Posterior vena cava (tissue), 2 donors: ENCODE data around the gene GZMA. TPM values are rescaled to one million over a fixed set of nuclear protein-coding genes. Genes with fewer than 3 reads are reported as not detected.
"Not testable (repeated sequence)": the region's sequence is repeated elsewhere in the genome, so short reads cannot be mapped to it uniquely, and the experiment has no call there.

Source experiments
- DNase-seq: peaks from one replicate; pipeline ENCODE4 v3.0.0-alpha.2; 2020; ENCODE audit warnings: low spot score
- intact Hi-C, 2 donors: fragments of 100-400 bp; cut with DNase I; formaldehyde crosslinking; loops; one replicate each; pipeline versions ENCODE4 v1.14.1 to v1.14.2; 2022 to 2023
- total RNA-seq, 2 donors: library from RNA; stranded (reverse); fragmentation: NEBNext Ultra II Directional; extraction: Animal tissue kit (Norgen Biotek cat#: 25700); gene quantifications; one replicate each; pipeline ENCODE4 v1.2.1, GENCODE V29; 2021
- donor health status: DM: yes; HTN: yes; CAD: no.
- donor health status: DM: yes; HTN: yes; CAD: no.

Gene GZMA
- total RNA-seq, 2 donors from 2014 or later, result 1.6 to 1.7 TPM

- intact Hi-C loops, result loop anchor here in 1 of 2 donors (5.0 kb wide), 1 partner anchor 1388 kb away; no protein-coding TSS in a partner anchor
- no peak for DNase-seq
Measured at GRCh38 chr5:55104946-55105701, 2.7 kb downstream of the GZMA start.

DNA sequence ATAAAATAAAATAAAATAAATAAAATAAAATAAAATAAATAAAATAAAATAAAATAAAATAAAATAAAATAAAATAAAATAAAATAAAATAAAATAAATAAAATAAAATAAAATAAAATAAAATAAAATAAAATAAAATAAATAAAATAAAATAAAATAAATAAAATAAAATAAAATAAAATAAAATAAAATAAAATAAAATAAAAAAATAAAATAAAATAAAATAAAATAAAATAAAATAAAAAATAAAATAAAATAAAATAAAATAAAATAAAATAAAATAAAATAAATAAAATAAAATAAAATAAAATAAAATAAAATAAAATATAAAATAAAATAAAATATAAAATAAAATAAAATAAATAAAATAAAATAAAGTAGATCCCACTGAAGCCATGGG is 3.5 kb downstream of the GZMA start:
- intact Hi-C loops, result loop anchor here in 1 of 2 donors (5.0 kb wide), 1 partner anchor 1389 kb away; no protein-coding TSS in a partner anchor
- not testable (repeated sequence) for DNase-seq

DNA sequence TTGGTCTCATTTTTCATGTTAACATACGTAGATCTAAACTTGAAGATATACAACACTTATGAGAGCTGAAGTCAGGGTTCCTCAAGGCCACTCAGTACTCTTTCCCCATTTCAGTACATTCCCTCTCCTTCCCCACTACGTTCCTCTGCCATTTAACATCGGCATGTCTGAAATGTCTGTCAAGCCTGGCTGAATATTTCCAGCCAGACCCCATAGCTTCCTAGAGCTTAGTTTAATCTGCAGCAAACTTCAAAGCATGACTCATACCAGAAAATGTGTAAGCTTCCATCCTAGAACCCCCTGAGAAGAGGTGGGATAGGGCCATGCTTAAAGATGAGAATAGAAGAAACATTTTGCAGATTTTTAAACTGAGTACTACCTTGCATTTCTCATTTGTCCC is 6.2 kb downstream of the GZMA start:
- no peak for DNase-seq
- intact Hi-C loops, result loop anchor here in 1 of 2 donors (5.0 kb wide), 1 partner anchor 1391 kb away; no protein-coding TSS in a partner anchor

GRCh38 chr5:55110217-55110616 is 7.8 kb downstream of the GZMA start:
- DNase-seq, result no peak
- intact Hi-C loops, result no loop called here

GRCh38 chr5:55113327-55113726 is 10.9 kb downstream of the GZMA start:
- no peak for DNase-seq
- intact Hi-C loops, result no loop called here

- intact Hi-C loops, result no loop called here
- DNase-seq, result no peak
Measured at GRCh38 chr5:55114061-55114460, 11.6 kb downstream of the GZMA start.

- intact Hi-C loops, result no loop called here
- DNase-seq, result no peak
Measured at GRCh38 chr5:55123365-55123764, 20.9 kb downstream of the GZMA start.

- intact Hi-C loops, result no loop called here
- no peak for DNase-seq
Measured at GRCh38 chr5:55134053-55134722, 31.7 kb downstream of the GZMA start.

GRCh38 chr5:55136521-55136920 is 34.1 kb downstream of the GZMA start:
- DNase-seq, result no peak
- intact Hi-C loops, result no loop called here

DNA sequence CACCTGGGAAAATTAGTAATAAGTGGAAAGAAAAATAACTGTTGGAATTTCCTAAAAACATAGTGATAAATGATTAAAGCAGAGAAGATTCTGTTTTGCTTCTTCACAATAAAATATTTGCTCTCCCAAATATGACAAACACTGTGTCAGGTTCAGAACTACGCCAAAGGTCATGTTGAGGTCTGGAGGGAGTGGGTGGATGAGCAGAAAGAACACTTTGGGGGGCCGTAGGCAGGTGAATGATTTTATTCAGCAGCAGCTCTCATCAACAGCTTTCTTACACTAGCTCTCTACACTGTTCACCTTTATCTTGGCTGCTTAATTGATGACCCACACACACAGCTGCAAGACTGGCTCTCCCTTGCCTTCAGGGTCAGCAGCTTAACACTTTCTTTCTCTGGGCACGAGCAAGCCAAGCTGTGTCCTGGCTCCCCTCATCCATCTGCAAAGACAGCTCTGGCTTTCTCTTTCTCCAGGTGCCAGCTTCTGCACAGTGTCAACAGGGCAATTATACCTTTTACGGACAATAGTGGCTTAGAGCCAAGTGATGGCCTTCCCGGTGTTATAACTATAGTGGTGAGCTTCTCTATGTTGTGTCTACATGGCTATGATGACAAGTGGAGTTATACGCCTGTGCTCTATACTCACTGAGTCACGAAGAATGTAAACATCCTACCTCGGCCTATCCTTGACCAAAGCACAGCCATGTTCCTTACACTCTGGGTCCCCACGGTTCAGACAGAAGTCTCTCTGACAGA is 38.6 kb downstream of the GZMA start:
- intact Hi-C loops, result loop anchor here in 1 of 2 donors (10.0 kb wide), 2 partner anchors 186 to 236 kb away; no protein-coding TSS in a partner anchor
- no peak for DNase-seq

DNA sequence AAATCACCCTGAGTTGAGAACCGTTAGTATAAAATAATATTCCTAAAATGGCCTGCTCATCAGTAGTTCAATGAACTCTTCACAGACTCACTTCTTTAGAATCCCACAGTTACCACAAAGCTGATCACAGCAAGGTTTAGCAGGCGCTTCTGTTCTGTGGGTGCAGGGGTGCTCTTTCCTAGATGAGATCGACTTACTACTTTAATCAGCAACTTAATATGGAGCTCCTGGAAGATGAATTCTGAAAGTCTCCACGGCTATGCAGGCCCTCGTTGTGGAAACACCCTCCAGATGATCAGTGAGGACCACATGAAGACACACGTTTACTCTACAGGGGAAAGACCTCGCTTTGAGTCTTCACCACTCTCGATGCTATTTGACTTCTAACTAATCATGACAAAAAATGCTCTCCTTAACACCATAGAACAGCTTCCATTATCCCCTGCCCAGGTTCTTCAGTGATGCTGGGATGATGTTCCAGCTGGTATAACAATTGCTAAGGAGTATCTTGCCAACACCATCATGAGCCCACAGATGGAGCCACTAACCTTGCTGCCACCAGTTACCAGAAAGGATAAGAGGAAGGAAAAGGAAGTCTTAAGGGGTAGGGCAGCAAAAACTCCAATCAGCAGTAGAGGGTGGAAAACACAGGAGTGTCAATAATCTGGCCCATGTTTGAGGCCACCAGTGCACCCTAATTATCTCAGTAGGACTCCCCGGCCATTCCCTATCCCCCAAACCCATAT is 39.7 kb downstream of the GZMA start:
- intact Hi-C loops, result loop anchor here in 1 of 2 donors (10.0 kb wide), 2 partner anchors 187 to 237 kb away; no protein-coding TSS in a partner anchor
- no peak for DNase-seq

DNA sequence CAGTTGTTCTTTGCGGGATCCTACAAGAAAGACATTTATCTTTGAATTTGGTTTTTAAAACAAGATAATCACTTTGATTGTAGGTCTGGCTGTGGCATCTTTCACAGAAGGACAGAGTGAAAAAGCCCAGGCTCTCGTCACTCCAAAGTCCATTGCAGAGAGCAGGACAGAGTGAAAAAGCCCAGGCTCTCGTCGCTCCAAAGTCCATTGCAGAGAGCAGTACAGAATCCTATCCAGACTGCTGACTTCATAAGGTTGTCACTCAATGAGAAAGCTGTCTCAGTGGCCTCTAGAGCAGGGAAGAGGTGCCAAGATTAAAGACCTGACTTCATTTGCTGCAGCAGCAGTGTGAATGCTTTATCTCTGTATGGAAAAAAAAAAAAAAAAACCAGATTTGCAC is 41.2 kb downstream of the GZMA start:
- intact Hi-C loops, result loop anchor here in 1 of 2 donors (10.0 kb wide), 2 partner anchors 189 to 239 kb away; no protein-coding TSS in a partner anchor

DNA sequence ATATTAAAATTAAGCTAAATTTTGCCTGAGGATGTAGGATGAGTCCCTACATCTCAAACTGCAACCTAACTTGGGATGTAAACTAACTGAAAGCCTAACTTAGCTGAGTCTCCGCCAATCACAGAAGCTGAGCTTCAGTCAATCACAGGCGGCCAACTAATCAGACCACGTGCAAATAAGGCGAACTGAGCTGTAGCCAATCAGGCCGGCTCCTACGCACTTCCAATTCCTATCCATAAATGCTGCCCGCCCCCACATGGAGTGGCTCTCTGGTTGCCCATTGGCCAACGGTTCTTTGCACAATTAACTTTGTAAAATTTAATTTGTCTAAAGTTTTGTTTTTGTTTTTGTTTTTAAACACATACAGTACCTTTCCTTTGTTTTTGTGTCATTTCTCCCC is 43.6 kb downstream of the GZMA start:
- intact Hi-C loops, result loop anchor here in 1 of 2 donors (10.0 kb wide), 2 partner anchors 191 to 241 kb away; no protein-coding TSS in a partner anchor
- DNase-seq, result no peak

More for the DNA sequence above, 41.2 kb downstream of the GZMA start:
- DNase-seq, result no peak

- intact Hi-C loops, result loop anchor here in 1 of 2 donors (10.0 kb wide), 2 partner anchors 192 to 242 kb away; no protein-coding TSS in a partner anchor
- peak; percentile 88 for DNase-seq
Measured at GRCh38 chr5:55146543-55147151, 44.2 kb downstream of the GZMA start.

DNA sequence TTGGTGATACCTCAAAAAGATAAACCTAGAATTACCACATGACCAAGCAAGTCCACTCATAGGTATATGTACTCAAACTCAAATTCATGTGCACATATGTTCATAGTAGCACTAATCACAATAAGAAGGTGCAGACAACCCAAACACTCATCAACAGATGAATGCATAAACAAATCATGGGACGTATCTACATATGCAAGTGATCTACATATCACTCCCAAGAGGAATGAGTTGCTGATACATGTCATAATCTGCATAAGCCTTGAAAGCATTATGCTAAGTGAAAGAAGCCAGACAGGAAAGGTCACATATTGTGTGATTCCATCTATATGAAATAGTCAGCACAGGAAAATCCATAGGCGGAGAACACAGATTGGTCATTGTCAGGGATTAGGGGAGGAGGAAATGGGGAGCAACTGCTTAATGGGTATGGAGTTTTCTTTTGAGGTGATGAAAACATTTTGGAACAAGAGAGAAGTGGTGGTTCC is 46.9 kb downstream of the GZMA start:
- DNase-seq, result no peak
- intact Hi-C loops, result loop anchor here in 1 of 2 donors (10.0 kb wide), 2 partner anchors 195 to 245 kb away; no protein-coding TSS in a partner anchor

GRCh38 chr5:55151923-55152842 is 49.7 kb downstream of the GZMA start:
- no peak for DNase-seq
- intact Hi-C loops, result loop anchor here in 1 of 2 donors (10.0 kb wide), 1 partner anchor 247 kb away; no protein-coding TSS in a partner anchor

GRCh38 chr5:55154873-55155272 is 52.4 kb downstream of the GZMA start:
- no peak for DNase-seq
- intact Hi-C loops, result loop anchor here in 1 of 2 donors (10.0 kb wide), 1 partner anchor 250 kb away; no protein-coding TSS in a partner anchor
